ENCODE measurements around the gene CDH13. TPM values are rescaled to one million over a fixed set of nuclear protein-coding genes. Genes with fewer than 3 reads are reported as not detected.

CDH13 gene
- total and polyA plus RNA-seq, 9 donors, result 1.9 to 34.2 (median 4.8) TPM

DNA sequence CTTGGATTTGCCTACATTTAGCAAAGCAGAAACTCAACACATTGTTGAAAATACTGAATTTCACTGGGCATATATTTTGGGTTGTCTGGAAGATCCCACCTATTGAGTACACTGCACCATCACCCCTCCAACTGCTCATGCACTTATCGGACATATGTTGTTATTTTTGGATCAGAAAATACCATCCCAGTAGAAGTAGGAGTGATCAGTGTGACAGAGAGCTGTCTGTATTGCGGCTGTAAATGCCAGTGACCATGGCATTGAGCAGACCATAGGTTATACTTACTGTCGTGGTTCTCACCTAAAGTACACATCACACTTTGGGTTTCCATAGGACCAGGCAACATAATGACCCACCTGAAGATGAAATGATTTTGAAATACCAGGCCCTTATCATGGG is 264.7 kb downstream of the CDH13 start:
- H3K4me1 ChIP-seq (ENCODE audit: insufficient read depth), result no peaks in the 10 kb centered on the region
- intact Hi-C loops (cut with DNase I), result no loop called here
- 74 to 85% (median 76%) methylated on average over 3 of the region's 3 CpGs for WGBS, 3 donors
- H3K9me3 ChIP-seq, result no peaks in the 10 kb centered on the region
- DNase-seq, result no peak
- H3K36me3 ChIP-seq, result no peaks in the 10 kb centered on the region
- no peaks in the 10 kb centered on the region for H3K27me3 ChIP-seq
- no peak for TF ChIP-seq EP300 (IDR thresholded peaks at IDR 0.05)
- no peak for TF ChIP-seq POLR2A (IDR thresholded peaks at IDR 0.05)
- TF ChIP-seq, protein P1, sequence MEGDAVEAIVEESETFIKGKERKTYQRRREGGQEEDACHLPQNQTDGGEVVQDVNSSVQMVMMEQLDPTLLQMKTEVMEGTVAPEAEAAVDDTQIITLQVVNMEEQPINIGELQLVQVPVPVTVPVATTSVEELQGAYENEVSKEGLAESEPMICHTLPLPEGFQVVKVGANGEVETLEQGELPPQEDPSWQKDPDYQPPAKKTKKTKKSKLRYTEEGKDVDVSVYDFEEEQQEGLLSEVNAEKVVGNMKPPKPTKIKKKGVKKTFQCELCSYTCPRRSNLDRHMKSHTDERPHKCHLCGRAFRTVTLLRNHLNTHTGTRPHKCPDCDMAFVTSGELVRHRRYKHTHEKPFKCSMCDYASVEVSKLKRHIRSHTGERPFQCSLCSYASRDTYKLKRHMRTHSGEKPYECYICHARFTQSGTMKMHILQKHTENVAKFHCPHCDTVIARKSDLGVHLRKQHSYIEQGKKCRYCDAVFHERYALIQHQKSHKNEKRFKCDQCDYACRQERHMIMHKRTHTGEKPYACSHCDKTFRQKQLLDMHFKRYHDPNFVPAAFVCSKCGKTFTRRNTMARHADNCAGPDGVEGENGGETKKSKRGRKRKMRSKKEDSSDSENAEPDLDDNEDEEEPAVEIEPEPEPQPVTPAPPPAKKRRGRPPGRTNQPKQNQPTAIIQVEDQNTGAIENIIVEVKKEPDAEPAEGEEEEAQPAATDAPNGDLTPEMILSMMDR (IDR thresholded peaks at IDR 0.05), result no peak
- no peak overlapping the region for H3K4me3 ChIP-seq
- H3K27ac ChIP-seq, result no peak overlapping the region

DNA sequence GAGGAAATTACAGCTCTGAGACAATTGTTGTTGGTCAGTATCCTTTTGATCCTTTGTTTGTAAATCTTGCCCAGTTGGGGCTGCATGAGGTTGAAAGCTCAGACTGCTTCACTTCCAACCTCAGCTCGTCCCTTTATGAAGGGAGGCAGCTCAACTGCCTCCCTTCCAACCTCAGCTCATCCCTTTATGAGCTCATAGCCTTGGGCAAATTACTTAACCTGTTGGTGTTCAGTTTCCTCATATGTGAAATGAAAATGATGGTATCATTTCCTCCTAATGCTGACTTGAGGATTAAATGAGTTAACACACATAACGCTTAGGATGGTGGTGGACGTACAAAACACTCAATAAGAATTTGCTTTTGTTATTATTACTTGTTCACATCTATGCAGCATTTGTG is 265.1 kb downstream of the CDH13 start:
- H3K36me3 ChIP-seq, result no peaks in the 10 kb centered on the region
- H3K27ac ChIP-seq, result no peak overlapping the region
- intact Hi-C loops (cut with DNase I), result no loop called here
- H3K9me3 ChIP-seq, result no peaks in the 10 kb centered on the region
- no peak overlapping the region for H3K4me3 ChIP-seq
- H3K27me3 ChIP-seq, result no peaks in the 10 kb centered on the region
- H3K4me1 ChIP-seq (ENCODE audit: insufficient read depth), result no peaks in the 10 kb centered on the region
- TF ChIP-seq POLR2A (IDR thresholded peaks at IDR 0.05), result no peak
- TF ChIP-seq, protein P1 (IDR thresholded peaks at IDR 0.05), result no peak
- no peak for TF ChIP-seq EP300 (IDR thresholded peaks at IDR 0.05)
- 56 to 64% (median 58%) methylated on average over 3 of the region's 3 CpGs for WGBS, 3 donors
- no peak for DNase-seq

DNA sequence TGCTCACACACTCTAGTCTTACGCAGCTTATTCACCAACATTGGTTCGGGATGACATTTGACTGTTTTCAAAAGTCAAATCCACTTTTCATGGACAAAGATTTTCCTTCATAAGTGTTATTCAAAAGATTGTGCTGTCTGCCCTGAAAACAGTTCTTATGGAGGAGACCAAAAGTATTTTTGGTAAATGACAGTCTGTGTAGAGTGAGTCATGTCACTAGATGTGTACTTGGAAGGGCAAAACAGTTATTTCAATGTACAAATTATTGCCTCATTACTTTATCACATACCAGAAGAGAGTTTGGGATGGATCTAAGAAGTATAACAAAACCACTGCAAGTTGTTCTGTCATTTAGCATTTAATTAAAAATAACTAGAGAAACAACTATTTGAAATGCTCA is 265.6 kb downstream of the CDH13 start:
- DNase-seq, result no peak
- WGBS, 3 donors, result 85 to 87% (median 87%) methylated on average over 2 of the region's 2 CpGs
- no peak overlapping the region for H3K27ac ChIP-seq
- no peak overlapping the region for H3K4me3 ChIP-seq
- no peak for TF ChIP-seq EP300 (IDR thresholded peaks at IDR 0.05)
- TF ChIP-seq POLR2A (IDR thresholded peaks at IDR 0.05), result no peak
- TF ChIP-seq, protein P1 (IDR thresholded peaks at IDR 0.05), result no peak
- intact Hi-C loops (cut with DNase I), result no loop called here
- no peaks in the 10 kb centered on the region for H3K4me1 ChIP-seq (ENCODE audit: insufficient read depth)
- no peaks in the 10 kb centered on the region for H3K36me3 ChIP-seq
- no peaks in the 10 kb centered on the region for H3K27me3 ChIP-seq
- H3K9me3 ChIP-seq, result no peaks in the 10 kb centered on the region

DNA sequence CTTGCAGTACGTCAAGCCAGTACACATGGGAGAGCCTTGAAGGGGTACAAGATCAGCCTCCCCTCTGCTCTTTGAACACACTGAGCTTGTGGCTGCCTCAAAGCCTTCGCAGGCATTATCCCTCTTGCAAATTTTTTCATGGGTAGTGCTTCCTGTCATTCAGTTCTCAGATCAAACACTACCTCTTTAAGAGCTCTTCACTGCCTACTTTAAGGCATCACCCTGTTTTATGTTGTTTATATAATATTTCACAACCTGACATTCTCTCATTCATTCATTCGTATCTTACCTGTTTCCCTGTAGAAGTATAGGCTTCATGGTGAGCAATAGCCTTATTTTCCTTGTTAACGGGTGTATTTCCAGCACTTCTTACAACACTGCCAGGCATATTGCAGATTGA is 269.1 kb downstream of the CDH13 start:
- intact Hi-C loops (cut with DNase I), result no loop called here
- TF ChIP-seq, protein P1 (IDR thresholded peaks at IDR 0.05), result no peak
- TF ChIP-seq EP300 (IDR thresholded peaks at IDR 0.05) (no peak), POLR2A (IDR thresholded peaks at IDR 0.05) (no peak)
- 51 to 70% (median 57%) methylated on average over 4 of the region's 4 CpGs for WGBS, 3 donors

More for the DNA sequence above, 269.1 kb downstream of the CDH13 start:
- H3K27me3 ChIP-seq, result no peaks in the 10 kb centered on the region
- no peak overlapping the region for H3K27ac ChIP-seq
- H3K36me3 ChIP-seq, result no peaks in the 10 kb centered on the region
- no peaks in the 10 kb centered on the region for H3K4me1 ChIP-seq (ENCODE audit: insufficient read depth)
- H3K9me3 ChIP-seq, result no peaks in the 10 kb centered on the region
- no peak for DNase-seq
- no peak overlapping the region for H3K4me3 ChIP-seq
